WTC11 (cell line): Measurements from ENCODE around the gene LRP11. TPM values are rescaled to one million over a fixed set of nuclear protein-coding genes. Genes with fewer than 3 reads are reported as not detected.

Experiments used
- ATAC-seq: fragments of 200-7000 bp; cut with Tn5 transposase; 2 replicates; pipeline ENCODE4 v1.10.0; 2021; ENCODE audit warnings: mild to moderate bottlenecking, moderate library complexity
- CTCF ChIA-PET: fragments of 300-600 bp; sonication (Branson Sonifier 250); formaldehyde crosslinking; loops from one replicate; lab custom pipeline; 2021; ENCODE audit warnings: antibody characterized with exemption; lab: Charles Lee
- POLR2A ChIA-PET: fragments of 350-600 bp; sonication (Branson Sonifier 250); formaldehyde crosslinking; loops from one replicate; lab custom pipeline; 2021; ENCODE audit warnings: antibody characterized with exemption; lab: Charles Lee
- DNase-seq: peaks from one replicate; pipeline ENCODE4 v3.0.0; 2021; ENCODE audit warnings: low spot score
- H3K27ac Mint-ChIP-seq: 2 replicates; pipeline ENCODE4 v1.8.0; 2021; ENCODE audit warnings: mixed read lengths
- H3K27me3 Mint-ChIP-seq: 2 replicates; pipeline ENCODE4 v1.8.0; 2021; ENCODE audit warnings: low read depth, mild to moderate bottlenecking, moderate library complexity, mixed read lengths
- H3K36me3 Mint-ChIP-seq: 2 replicates; pipeline ENCODE4 v1.8.0; 2021; ENCODE audit warnings: mixed read lengths
- H3K4me1 Mint-ChIP-seq: 2 replicates; pipeline ENCODE4 v1.8.0; 2022; ENCODE audit warnings: mixed read lengths
- H3K4me3 Mint-ChIP-seq: 2 replicates; pipeline ENCODE4 v1.8.0; 2021; ENCODE audit warnings: mild to moderate bottlenecking, moderate library complexity, mixed read lengths
- H3K9me3 Mint-ChIP-seq: 2 replicates; pipeline ENCODE4 v1.8.0; 2021; ENCODE audit warnings: mixed read lengths
- ETV6 ChIP-seq: sonication (generic); formaldehyde crosslinking; IDR thresholded peaks from 2 replicates; pipeline ENCODE4 v1.8.1; 2022; ENCODE audit warnings: mild to moderate bottlenecking, missing genetic modification reagents
- HMGA2 ChIP-seq: fragments of 250-450 bp; sonication (Bioruptor Pico); IDR thresholded peaks from 2 replicates; pipeline ENCODE4 v1.4.0; 2021; ENCODE audit warnings: mild to moderate bottlenecking, moderate library complexity
- KAT7 ChIP-seq: sonication (generic); formaldehyde crosslinking; IDR thresholded peaks from 2 replicates; pipeline ENCODE4 v1.8.1; 2023; ENCODE audit warnings: missing genetic modification reagents, mild to moderate bottlenecking, borderline replicate concordance
- MYBL2 ChIP-seq: sonication (generic); formaldehyde crosslinking; IDR thresholded peaks from 2 replicates; pipeline ENCODE4 v1.8.1; 2023; ENCODE audit warnings: mild to moderate bottlenecking, moderate library complexity, missing genetic modification reagents
- NR3C1 ChIP-seq: sonication (generic); formaldehyde crosslinking; conservative IDR thresholded peaks from 2 replicates; pipeline ENCODE4 v1.8.1; 2023; ENCODE audit warnings: low read depth, mild to moderate bottlenecking, missing genetic modification reagents
- OVOL2 ChIP-seq: fragments of 250-450 bp; sonication (Bioruptor Pico); IDR thresholded peaks from 2 replicates; pipeline ENCODE4 v1.9.0; 2021; ENCODE audit warnings: mild to moderate bottlenecking, borderline replicate concordance
- TCF7 ChIP-seq: sonication (generic); formaldehyde crosslinking; IDR thresholded peaks from 2 replicates; pipeline ENCODE4 v1.8.0; 2022; ENCODE audit warnings: mild to moderate bottlenecking, low read depth, missing genetic modification reagents, moderate library complexity
- ZBTB21 ChIP-seq: sonication (generic); formaldehyde crosslinking; IDR thresholded peaks from 2 replicates; pipeline ENCODE4 v1.8.1; 2023; ENCODE audit warnings: mild to moderate bottlenecking, missing genetic modification reagents, borderline replicate concordance
- ZNF671 ChIP-seq: fragments of 250-450 bp; sonication (Bioruptor Pico); IDR thresholded peaks from 2 replicates; pipeline ENCODE4 v1.8.0; 2021; ENCODE audit warnings: mild to moderate bottlenecking
- total RNA-seq: library from RNA; stranded (reverse); gene quantifications from 3 replicates; pipeline ENCODE4 v1.2.3, GENCODE V29; 2021
- TF ChIP-seq, protein P1 (sequence below): sonication (generic); formaldehyde crosslinking; conservative IDR thresholded peaks from 2 replicates; pipeline ENCODE4 v1.8.1; 2023; ENCODE audit warnings: mild to moderate bottlenecking, low read depth, missing genetic modification reagents, moderate library complexity
- TF ChIP-seq, protein P2 (sequence below): sonication (generic); formaldehyde crosslinking; IDR thresholded peaks from 2 replicates; pipeline ENCODE4 v1.8.0; 2023; ENCODE audit warnings: missing genetic modification reagents
- TF ChIP-seq, protein P3 (sequence below): sonication (generic); formaldehyde crosslinking; IDR thresholded peaks from 2 replicates; pipeline ENCODE4 v1.8.1; 2023; ENCODE audit warnings: mild to moderate bottlenecking, missing genetic modification reagents, moderate library complexity
- TF ChIP-seq, protein P4 (sequence below): sonication (generic); formaldehyde crosslinking; IDR thresholded peaks from 2 replicates; pipeline ENCODE4 v1.8.1; 2023; ENCODE audit warnings: mild to moderate bottlenecking, moderate library complexity, missing genetic modification reagents
- TF ChIP-seq, protein P5 (sequence below): fragments of 250-450 bp; sonication (Bioruptor Pico); IDR thresholded peaks from 2 replicates; pipeline ENCODE4 v2.1.2; 2022; ENCODE audit warnings: mild to moderate bottlenecking, moderate library complexity

LRP11 gene
- total RNA-seq, 1 experiment from 2014 or later = 19.8 TPM

DNA sequence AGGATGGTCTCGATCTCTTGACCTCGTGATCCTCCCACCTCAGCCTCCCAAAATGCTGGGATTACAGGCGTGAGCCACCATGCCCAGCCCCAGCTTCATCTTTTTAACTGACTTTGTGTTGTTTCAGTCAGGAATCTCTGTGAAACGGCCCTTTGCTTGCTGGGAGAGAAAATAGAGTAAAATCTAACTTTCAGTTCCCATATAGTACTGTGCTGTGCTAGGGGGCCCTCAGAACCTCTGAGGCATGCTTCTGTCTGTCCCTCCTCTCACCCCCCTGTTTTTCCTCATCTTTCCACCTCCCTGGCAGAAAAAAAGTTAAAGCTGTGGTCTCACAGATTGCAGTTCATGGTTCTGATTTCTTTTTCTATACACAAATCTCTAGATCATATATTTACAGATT lies 48.4 kb downstream of the LRP11 start (continued):
- TF ChIP-seq, protein P1, sequence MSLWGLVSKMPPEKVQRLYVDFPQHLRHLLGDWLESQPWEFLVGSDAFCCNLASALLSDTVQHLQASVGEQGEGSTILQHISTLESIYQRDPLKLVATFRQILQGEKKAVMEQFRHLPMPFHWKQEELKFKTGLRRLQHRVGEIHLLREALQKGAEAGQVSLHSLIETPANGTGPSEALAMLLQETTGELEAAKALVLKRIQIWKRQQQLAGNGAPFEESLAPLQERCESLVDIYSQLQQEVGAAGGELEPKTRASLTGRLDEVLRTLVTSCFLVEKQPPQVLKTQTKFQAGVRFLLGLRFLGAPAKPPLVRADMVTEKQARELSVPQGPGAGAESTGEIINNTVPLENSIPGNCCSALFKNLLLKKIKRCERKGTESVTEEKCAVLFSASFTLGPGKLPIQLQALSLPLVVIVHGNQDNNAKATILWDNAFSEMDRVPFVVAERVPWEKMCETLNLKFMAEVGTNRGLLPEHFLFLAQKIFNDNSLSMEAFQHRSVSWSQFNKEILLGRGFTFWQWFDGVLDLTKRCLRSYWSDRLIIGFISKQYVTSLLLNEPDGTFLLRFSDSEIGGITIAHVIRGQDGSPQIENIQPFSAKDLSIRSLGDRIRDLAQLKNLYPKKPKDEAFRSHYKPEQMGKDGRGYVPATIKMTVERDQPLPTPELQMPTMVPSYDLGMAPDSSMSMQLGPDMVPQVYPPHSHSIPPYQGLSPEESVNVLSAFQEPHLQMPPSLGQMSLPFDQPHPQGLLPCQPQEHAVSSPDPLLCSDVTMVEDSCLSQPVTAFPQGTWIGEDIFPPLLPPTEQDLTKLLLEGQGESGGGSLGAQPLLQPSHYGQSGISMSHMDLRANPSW (CRISPR knock-in tag) = no peak
- TF ChIP-seq KAT7 (CRISPR knock-in tag) (no peak), HMGA2 (CRISPR knock-in tag) (no peak), NR3C1 (CRISPR knock-in tag) (no peak)
- TF ChIP-seq, all 79 proteins: peak for 0

DNA sequence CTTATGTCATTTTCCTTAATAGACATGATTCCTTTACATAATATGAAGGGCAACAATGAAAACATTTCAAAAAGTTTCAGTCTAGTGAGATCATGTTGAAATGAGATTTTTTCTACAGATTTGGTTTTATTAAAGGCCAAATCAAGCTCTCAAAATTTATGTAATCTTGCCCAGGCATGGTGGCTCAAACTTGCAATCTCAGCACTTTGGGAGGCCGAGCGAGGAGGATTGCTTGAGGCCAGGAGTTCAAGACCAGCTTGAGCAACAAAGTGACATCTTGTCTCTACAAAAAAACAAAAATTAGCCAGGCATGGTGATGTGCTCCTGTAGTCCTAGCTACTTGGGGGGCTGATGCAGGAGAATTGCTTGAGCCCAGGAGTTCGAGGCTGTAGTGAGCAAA lies 50.8 kb downstream of the LRP11 start:
- no peak for DNase-seq
- H3K27ac Mint-ChIP-seq = no peak overlapping the region
- ChIA-PET CTCF (no interaction called here), POLR2A (no interaction called here)
- ATAC-seq = no peak
- H3K4me1 Mint-ChIP-seq = no peaks in the 10 kb centered on the region
- no peak overlapping the region for H3K4me3 Mint-ChIP-seq
- H3K36me3 Mint-ChIP-seq = peaks cover 11% of the 10 kb centered on the region; the same call in 1 of the 2 replicates
- H3K9me3 Mint-ChIP-seq = no peaks in the 10 kb centered on the region
- TF ChIP-seq TCF7 (CRISPR knock-in tag) (no peak), ZBTB21 (CRISPR knock-in tag) (no peak), ETV6 (CRISPR knock-in tag) (no peak)
- TF ChIP-seq, protein P2, sequence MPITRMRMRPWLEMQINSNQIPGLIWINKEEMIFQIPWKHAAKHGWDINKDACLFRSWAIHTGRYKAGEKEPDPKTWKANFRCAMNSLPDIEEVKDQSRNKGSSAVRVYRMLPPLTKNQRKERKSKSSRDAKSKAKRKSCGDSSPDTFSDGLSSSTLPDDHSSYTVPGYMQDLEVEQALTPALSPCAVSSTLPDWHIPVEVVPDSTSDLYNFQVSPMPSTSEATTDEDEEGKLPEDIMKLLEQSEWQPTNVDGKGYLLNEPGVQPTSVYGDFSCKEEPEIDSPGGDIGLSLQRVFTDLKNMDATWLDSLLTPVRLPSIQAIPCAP (CRISPR knock-in tag) = no peak
- TF ChIP-seq, protein P3, sequence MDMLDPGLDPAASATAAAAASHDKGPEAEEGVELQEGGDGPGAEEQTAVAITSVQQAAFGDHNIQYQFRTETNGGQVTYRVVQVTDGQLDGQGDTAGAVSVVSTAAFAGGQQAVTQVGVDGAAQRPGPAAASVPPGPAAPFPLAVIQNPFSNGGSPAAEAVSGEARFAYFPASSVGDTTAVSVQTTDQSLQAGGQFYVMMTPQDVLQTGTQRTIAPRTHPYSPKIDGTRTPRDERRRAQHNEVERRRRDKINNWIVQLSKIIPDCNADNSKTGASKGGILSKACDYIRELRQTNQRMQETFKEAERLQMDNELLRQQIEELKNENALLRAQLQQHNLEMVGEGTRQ (CRISPR knock-in tag) = no peak
- TF ChIP-seq, protein P4, sequence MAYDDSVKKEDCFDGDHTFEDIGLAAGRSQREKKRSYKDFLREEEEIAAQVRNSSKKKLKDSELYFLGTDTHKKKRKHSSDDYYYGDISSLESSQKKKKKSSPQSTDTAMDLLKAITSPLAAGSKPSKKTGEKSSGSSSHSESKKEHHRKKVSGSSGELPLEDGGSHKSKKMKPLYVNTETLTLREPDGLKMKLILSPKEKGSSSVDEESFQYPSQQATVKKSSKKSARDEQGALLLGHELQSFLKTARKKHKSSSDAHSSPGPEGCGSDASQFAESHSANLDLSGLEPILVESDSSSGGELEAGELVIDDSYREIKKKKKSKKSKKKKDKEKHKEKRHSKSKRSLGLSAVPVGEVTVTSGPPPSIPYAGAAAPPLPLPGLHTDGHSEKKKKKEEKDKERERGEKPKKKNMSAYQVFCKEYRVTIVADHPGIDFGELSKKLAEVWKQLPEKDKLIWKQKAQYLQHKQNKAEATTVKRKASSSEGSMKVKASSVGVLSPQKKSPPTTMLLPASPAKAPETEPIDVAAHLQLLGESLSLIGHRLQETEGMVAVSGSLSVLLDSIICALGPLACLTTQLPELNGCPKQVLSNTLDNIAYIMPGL (CRISPR knock-in tag) = no peak
- TF ChIP-seq, protein P5, sequence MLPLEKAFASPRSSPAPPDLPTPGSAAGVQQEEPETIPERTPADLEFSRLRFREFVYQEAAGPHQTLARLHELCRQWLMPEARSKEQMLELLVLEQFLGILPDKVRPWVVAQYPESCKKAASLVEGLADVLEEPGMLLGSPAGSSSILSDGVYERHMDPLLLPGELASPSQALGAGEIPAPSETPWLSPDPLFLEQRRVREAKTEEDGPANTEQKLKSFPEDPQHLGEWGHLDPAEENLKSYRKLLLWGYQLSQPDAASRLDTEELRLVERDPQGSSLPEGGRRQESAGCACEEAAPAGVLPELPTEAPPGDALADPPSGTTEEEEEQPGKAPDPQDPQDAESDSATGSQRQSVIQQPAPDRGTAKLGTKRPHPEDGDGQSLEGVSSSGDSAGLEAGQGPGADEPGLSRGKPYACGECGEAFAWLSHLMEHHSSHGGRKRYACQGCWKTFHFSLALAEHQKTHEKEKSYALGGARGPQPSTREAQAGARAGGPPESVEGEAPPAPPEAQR (CRISPR knock-in tag) = no peak
- H3K27me3 Mint-ChIP-seq = no peaks in the 10 kb centered on the region

DNA sequence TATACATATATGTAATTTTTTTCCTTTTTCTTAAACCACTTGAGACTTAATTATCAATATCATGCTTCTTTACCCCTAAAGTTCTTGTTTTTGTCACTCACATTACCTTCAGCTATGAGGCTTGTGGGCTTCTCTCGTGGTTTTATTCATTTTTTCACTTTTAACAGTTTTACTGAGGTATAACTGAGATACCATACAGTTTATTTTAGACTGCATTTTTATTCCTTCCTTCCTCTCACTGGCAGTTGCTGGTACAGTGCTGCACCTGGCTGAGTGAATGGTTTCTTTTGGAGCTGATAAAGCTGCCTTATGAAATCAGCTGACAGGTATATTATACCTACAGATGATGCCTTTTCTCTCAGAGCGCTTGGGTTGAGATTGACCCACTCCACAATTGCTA lies 54.4 kb downstream of the LRP11 start:
- Mint-ChIP-seq H3K9me3 (no peaks in the 10 kb centered on the region), H3K4me3 (no peak overlapping the region), H3K27ac (no peak overlapping the region)
- CTCF ChIA-PET = no interaction called here
- no peak for DNase-seq
- no peak for TF ChIP-seq OVOL2 (CRISPR knock-in tag)
- no peak for TF ChIP-seq ZNF671 (CRISPR knock-in tag)
- TF ChIP-seq ETV6 (CRISPR knock-in tag) = no peak
- TF ChIP-seq MYBL2 = no peak
- TF ChIP-seq, all 79 proteins: peak for 0
- H3K4me1 Mint-ChIP-seq = no peaks in the 10 kb centered on the region
- POLR2A ChIA-PET = no interaction called here
- peaks cover 11% of the 10 kb centered on the region; the same call in 1 of the 2 replicates for H3K36me3 Mint-ChIP-seq
- H3K27me3 Mint-ChIP-seq = no peaks in the 10 kb centered on the region
- no peak for ATAC-seq
